Activated effector memory CD4-positive, alpha-beta T cell treated with Interleukin-2 at 50 U/mL for 16 hours (primary cell): ENCODE data around the gene GMPR.
"Not testable (repeated sequence)": the region's sequence is repeated elsewhere in the genome, so short reads cannot be mapped to it uniquely, and the experiment has no call there.

Experiments
- DNase-seq: peaks from one replicate; pipeline ENCODE4 v3.0.0-alpha.2; 2020

Gene GMPR

DNA sequence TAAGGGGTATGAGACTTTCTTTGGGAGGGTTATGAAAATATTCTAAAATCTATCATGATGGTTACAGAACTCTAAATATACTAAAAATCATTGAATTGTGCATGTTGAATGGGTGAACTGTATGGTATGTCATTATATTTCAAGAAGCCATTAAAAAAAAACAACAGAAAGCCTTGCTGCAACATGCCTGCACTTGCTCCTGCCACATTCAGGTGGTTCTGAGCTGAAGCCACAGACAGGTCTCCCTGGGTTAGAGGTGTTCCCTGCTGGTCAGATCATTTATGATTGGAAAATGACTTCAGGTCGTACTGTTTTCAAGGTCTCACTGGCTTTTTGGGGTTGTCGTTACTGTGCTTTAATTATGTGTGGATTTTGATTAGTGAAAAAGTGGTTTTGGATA, 13.3 kb downstream of the GMPR start:
- DNase-seq: no peak

DNA sequence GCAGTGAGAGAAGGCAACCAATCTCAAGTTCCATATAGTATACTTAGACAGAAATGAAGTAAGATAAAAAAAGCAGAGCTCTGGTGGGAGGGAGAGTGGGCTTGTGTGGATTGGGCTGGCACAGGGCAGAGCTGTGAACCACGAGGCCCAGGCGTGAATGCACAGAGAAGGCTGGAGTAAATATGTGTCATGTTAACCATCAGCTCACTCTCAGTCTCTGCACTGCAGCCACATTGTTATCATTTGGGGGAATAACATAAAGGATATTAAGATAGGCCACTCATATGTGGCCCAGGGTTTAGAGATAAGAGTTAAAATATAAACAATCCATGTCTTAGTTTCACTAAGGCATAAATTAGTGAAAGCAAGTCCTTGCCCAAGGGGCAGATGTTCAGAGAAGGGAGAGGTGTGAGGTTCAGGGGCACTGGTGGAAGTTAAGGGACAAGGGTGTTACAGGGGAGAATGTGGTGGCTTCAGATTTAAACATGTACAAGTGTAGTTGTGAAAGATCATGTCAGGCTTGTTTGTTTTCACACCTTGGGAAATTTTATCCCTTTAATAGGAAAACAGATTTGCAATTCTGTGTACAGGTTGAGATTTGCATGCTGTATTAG, 14.4 kb downstream of the GMPR start:
- DNase-seq: no peak

DNA sequence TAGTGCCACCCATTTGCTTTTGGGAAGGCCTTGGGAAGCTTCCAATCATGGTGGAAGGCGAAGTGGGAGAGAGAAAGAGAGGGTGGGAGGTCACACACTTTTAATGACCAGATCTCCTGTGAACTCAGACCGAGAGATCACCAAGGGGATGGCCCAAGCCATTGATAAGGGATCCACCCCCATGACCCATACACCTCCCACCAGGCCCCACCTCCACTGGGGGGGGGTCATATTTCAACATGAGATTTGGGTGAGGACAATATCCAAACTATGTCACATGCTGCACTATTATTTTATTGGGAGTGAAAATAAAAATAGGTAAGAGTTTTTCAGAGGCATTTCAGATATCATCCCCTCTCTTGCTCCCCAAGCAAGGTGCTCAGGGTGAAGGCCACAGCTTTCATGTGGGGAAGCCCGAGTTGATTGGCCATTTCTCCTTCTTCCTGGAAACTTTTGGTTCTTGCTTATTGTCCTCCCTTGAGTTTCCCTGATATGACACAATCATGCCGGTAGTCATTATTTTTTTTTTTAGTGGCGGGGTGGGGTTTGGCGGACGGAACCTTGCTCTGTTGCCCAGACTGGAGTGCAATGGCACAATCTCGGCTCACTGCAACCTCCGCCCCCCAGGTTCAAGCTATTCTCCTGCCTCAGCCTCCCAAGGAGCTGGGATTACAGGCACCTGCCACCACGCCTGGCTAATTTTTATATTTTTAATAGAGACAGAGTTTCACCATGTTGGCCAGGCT, 15.2 kb downstream of the GMPR start:
- DNase-seq: no peak

DNA sequence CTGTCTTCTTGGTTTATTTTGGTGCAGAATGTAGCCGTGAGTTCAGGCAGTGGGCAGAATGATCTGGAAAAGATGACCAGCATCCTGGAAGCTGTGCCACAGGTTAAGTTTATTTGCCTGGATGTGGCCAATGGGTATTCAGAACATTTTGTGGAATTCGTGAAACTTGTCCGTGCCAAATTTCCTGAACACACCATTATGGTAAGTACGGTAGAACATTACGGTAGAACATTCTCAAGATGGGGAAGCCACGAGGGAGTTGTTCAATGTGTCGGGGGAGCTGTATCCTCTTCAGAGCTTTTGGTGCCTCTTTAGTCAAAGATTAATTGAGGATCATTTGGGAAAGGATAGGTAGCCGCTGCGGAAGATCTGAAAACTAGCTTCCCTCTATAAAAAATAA, 16.1 kb downstream of the GMPR start:
- no peak for DNase-seq

DNA sequence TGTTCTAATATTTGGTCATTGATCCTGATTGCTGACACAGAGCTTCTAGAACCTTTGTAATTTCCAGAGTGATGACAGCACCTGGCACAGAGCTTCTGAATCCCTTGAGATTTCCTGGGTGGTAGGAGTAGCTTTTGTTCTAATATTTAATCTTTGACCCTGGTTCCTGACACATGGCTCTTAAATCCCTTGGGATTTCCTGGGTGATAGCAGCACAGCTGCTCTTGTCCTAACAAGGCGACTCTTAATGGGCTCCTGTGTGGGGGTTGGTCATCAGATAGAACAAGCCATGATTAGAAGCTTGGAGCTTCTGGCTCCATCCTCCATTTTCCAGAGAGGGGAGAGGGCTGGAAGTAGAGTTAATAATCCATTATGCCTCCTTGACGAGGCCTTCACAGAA, 18.4 kb downstream of the GMPR start:
- no peak for DNase-seq

DNA sequence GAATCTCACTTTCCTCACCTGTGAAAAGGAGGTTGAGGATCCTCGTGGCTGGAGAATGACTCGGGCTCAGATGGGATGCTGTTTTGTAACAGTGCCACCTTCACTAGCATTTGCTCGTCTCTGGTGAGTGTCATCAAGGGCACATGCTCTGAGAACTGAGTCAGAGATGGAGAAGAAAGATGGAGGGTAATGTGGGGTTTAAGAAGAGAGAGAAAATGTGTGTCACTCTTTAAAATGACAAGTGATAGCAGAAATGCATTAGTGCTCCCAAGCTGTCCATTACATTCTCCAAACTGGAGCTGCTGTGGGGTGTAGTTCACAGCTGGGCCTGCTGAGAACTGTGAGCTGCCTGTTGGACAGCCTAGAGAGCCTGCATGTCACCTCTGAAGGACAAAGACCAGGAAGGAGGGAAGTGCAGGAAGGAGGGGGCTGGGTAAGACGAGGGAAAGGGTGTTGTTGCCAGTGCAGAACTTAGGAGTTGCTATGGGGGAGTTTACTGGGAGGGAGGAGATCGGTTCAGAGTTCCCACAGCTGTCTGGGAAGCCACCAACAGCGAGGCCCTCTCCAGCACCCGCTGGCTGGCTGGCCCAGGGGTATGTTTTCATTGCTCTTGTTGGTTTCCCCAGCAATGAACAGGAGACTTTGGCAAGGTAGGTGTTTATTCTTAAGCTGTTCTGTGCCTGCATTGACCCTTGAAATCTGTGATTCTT, 19.8 kb downstream of the GMPR start:
- no peak for DNase-seq

DNA sequence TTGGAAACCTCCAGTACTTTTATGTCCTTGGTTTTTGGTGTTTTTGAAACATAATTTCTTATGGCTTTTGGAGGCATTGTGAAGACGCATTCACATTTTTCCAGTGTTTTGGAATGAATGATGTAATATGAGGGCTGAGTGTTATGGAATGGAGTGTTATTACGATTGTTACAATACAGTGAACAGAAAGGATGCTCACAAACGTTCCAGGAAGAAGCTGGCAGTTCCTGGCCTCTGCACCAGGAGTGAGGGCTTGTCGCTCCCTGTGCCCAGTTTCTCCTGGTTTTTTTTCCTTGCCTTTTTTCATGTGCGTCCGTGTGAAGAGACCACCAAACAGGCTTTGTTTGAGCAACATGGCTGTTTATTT, 20.3 kb downstream of the GMPR start:
- no peak for DNase-seq

DNA sequence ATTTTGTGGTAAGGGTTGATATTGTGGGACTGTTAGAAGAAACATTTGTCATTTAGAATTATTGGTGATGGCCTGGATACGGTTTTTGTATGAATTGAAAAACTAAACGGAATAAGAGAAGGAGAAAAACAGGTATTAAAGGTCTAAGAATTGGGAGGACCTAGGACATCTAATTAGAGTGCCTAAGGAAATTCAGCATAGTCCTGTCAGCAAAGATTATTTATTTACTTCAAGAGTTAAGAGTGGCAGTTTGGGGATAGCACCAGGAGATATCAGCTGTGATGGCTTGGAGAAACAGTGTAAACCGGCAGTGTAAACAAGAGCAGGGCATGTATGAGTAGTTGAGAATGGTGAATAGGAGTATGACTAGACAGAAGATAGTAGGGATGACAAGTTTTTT, 21.2 kb downstream of the GMPR start:
- not testable (repeated sequence) for DNase-seq

DNA sequence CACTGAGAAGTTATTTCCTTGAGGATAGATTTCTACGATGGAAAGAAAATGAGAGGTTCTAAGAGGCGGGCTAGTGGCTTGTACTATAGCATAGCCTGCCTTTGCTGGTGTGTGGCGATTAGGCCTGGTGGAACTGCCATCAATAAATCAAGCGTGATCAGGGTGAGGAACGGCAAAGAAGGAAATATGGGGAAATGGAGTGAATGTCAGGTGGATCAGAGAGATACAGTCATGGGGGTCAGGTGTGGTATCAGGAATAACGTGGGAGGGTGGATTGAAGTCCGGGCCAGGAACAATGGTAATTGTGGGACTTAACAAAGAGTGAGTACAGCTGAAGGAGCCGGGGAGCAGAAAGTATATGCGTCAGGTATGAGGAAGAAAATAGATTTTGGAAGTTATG, 22.2 kb downstream of the GMPR start:
- DNase-seq: not testable (repeated sequence)

DNA sequence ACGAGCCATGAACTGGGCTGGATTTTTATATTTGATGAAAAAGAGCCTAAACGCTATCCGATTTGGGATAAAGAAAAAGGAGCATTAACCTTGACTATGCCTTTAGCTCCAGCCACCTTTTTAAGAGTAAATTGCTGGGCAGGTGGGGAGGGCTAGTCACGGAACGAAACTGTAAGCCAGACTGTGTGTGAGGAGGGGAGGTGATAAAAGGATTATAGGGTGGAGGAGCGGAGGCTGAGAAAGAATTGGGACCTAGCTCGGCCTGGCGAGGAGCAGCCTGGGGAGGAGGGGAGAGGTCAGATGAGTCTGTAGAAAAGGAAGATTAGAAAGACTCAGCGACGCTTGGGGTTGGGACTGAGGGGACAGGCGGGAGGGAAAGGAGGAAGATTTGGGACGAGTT, 24.4 kb downstream of the GMPR start:
- DNase-seq: not testable (repeated sequence)

DNA sequence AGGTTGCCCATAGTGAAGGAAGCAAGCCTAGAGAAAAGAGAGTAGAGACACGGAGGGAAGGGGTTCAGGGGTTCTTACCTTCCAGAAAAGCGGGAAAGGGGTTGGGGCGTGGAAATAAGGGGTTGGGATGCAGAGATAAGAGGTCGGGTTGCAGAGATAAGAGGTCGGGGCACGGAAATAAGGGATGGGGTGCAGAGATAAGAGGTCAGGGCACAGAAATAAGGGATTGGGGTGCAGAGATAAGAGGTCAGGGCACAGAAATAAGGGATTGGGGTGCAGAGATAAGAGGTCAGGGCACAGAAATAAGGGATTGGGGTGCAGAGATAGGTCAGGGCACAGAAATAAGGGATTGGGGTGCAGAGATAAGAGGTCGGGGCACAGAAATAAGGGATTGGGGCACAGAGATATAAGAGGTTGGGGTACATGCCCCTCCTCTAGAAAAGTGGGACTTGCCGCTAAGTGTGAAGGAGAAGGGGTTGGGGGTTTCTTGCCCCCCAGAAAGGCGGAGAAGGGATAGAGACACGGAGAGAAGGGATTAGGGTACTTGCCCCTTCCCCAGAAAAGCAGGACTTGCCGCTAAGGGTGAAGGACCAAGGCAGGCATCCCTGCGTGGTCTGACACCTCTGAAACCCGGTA, 25.2 kb downstream of the GMPR start:
- not testable (repeated sequence) for DNase-seq

DNA sequence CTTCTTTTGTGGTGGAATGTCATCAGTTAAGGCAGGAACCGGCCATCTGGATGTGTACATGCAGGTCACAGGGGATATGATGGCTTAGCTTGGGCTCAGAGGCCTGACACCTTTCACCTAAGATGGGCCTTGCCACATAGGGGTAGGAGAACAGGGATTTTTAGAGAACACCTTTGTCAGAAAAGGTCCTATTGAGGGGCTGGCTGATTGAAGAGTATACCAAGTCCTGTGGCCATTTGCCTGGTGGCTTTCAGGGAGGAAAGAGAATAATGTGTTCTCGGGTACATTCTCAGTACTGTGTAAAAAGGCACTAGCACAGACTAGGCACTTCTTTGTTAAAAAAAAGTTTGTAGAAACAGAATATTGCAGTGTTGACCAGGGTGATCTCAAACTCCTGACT, 26.4 kb downstream of the GMPR start:
- no peak for DNase-seq

DNA sequence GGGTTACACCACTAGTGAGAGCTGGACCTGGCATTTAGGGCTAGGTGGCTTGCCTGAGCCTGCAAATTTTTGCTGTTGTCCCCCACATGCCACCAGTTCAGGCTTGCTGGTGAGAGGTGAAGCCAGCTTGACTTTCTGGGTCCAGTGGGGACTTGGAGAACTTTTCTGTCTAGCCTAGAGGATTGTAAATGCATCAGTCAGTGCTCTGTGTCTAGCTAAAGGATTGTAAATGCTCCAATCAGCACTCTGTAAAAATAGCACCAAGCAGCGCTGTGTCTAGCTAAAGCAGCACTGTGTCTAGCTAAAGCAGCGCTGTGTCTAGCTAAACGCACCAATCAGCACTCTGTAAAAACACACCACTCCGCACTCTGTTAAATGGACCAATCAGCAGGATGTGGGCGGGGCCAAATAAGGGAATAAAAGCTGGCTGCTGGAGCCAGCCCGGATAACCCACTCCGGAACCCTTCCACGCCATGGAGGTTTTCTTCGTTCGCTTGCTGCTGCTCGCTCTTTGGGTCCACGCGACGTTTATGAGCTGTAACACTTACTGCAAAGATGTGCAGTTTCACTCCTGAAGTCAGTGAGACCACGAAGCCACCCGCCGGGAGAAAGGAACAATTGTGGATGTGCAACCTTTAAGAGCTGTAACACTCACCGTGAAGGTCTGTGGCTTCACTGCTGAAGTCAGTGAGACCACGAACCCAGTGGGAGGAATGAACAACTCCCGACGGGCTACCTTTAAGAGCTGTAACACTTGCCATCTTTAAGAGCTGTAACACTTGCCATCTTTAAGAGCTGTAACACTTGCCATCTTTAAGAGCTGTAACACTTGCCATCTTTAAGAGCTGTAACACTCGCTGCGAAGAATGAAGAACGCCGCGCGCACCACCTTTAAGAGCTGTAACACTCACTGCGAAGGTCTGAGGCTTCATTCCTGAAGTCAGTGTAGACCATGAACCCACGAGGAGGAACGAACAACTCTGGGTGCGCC, 27.3 kb downstream of the GMPR start:
- no peak for DNase-seq

DNA sequence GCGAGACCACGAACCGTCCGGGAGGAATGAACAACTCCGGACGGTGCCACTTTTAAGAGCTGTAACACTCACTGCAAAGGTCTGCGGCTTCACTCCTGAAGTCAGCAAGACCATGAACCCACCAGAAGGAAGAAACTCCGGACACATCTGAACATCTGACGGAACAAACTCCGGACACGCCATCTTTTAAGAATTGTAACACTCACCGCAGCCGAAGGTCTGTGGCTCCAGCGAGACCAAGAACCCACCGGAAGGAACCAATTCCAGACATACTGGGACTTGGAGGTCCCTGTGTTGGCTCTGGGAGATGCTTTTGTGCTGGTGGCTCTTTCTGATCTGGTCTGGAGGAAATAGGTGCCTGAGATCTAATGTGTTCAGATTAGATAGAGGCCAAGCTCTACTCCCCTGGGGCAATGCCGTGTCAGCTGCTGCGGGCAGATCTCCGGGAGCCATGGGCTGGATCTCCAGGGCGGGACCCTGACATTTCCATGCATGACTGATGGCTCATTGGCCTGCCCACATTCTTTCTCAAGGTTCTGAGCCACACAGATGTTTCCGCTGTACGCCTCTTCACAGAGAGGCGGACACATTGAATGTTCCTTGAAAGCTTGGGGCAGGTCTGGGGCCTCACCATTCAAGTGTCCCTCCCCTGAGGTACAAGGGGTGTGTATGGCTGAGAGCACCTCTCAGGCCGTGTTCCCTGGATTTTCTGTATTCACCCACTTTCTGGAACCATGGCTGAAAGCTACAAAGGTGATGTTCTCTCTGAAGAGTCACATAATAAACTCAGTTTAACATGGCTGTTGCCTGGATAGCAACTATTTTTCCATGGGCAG, 29.3 kb downstream of the GMPR start:
- no peak for DNase-seq

DNA sequence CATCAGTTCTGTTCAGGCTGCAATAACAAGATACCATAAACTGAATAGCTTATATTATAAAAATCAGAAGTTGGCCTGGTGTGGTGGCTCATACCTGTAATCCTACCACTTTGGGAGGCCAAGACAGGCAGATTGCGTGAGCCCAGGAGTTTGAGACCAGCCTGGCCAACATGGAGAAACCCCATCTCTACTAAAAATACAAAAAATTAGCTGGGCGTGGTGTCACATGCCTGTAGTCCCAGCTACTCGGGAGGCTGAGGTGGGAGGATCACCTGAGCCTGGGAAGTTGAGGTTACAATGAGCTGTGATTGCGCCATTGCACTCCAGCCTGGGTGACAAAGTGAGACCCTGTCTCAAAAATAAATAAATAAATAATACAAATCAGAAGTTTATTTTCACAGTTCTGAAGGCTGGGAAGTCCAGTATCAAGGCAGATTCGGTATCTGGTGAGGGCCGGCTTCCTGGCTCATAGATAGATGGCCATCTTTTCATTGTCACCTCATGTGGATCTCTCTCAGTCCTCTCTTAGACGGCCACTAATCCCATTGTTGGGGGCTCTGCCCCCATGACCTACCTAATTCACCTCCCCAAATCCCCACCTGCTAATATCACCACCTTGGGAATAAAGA, 31.2 kb downstream of the GMPR start:
- DNase-seq: not testable (repeated sequence)

DNA sequence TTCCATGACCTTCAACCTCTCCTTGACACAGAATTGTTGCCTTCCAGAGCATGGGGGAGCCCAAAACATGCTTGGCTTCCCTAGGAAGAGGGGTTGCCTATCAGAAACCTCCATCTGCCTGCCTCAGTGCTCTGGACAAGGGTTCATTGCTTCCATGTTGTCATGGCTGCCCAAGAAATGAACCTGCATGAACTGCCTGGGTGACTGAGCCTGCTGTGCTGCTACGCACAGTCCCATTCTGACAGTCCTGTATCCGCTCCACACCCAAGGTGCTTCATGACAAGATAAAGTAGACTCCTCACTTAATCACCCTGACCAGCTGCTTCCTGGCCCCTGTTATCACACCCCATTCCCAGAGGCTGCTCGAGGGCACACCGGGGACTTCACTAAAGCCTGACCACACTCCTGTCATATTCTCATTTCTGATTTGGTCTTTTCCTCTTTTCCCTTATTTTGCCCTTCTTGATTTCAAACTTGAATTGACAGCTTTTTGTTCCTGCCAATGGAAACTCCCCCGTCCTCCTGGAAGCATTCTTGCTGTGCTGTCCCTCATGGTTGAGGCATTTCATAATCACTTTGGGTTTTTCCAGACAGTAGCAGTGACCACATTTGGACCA, 31.9 kb downstream of the GMPR start:
- DNase-seq: no peak

DNA sequence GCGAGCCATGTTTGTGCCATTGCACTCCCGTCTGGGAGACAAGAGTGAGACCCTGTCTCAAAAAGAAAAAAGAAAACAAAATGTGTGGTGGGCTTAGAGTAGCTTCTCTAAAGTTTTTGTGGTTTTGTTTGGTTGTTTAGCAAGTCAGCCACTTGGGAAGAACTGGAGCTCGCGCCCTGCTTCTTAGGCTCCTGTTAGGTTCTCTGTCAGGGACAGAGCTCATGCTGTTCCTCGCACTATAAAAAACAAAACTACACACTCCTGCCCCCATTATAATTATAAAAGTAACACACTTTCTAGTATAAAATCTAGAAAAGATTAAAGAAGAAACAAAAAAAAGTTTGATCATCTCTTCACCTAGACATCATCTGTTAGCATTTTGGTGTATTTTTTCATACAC, 33.0 kb downstream of the GMPR start:
- no peak for DNase-seq

DNA sequence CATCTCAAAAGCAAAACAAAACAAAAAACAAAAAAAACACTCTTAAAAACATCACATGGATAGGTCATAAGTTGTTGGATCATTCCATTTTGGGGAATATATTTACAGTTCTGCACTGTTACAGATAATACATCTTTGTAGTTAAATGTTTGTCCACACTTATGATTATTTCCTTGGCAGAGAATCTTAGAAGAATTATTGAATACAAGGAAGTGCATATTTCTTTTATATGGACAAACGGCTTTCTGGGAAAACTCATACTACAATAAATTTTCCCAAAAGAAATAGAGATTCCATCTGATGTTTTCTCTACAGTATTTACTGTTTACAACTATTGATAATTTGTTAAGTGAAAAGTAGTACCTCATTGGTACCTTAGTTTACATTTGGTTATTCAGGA, 33.8 kb downstream of the GMPR start:
- no peak for DNase-seq

DNA sequence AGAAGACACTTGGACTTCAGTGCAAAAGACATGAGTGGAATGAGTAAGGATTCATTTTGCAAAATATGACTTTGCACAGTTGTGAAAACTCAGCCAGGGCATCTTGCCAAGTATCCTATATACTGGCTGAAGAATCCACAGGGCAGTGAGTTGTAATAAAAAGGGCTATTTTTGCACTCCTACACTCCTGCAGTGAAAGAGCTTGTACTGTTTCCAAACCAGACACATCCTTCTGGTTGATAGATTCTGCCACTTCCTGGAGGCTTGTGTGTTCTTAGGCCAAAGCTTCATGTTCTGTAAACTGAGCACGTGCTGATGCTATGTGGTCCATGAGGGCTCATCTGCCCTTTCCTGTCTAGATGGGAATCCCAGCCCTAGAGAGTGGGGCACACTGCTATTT, 34.9 kb downstream of the GMPR start:
- DNase-seq: no peak

DNA sequence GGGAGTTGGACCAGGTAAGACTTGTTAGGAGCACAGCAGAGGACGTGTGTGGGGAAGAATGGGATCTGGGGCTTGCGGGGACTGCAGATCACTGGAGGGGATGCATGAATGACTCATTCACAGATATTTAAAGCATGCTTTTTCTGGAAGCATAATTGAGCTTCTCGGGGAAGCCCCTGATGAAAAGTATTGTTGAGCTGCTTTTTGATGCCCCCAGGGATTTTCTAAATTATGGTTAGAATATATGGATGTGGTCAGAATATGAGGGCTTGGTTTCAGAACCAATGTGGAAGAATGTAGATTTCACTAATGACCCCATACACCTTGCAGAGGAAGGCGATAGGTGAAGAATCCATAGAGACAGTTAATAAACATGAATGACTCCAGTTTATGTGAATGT, 36.1 kb downstream of the GMPR start:
- no peak for DNase-seq
